Astrocyte of the cerebellum (primary cell): ENCODE results near the gene C12orf57.
"Not testable (repeated sequence)": the region's sequence is repeated elsewhere in the genome, so short reads cannot be mapped to it uniquely, and the experiment has no call there.

Experiments
- DNase-seq: peaks from one replicate; pipeline ENCODE4 v3.0.0-alpha.2; 2011; ENCODE audit warnings: low read depth
- H3K4me3 ChIP-seq: 2 replicates; pipeline ENCODE4 v1.5.1; 2011; ENCODE audit warnings: mild to moderate bottlenecking, low read depth, low read length, moderate library complexity
- CTCF ChIP-seq: IDR thresholded peaks from 2 replicates; pipeline ENCODE4 v1.5.1; 2012; ENCODE audit warnings: low read length, low read depth, moderate library complexity, mild to moderate bottlenecking; ENCODE audit errors: missing control alignments
- in situ Hi-C: cut with HindIII; loops from 2 replicates; pipeline ENCODE4 v1.10.0; 2017; ENCODE audit warnings: low sequenced_read_pairs

C12orf57 gene

DNA sequence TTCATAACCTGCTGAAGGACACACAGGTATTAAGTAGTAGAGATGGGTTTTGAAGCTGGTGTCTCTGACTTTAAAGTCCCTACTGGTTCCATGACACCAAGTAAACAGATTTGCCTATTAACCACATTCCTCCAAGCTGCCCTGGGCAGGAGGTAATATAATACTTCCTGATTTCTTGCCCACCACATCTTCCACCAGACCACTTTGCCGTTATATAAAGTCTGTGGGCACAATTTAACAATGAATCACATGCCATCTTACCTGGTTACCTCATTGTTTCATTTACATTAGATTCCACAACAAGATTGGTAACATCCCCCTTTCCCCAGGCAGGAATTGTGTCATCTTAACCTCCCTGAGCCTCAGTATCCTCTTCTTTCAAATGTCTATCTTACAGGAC, 40.1 kb upstream of the C12orf57 start:
- no peak for DNase-seq
- no peak for TF ChIP-seq CTCF
- in situ Hi-C loops, result no loop called here
- H3K4me3 ChIP-seq, result no peak overlapping the region

GRCh38 chr12:6904280-6905276, 39.2 kb upstream of the C12orf57 start, which contains the start of gene LRRC23:
Gene LRRC23, plus strand, starts transcription at chr12:6904822. Its CDS starts 812 bp downstream, at chr12:6905634.
- peak; percentile 92 for DNase-seq
- in situ Hi-C loops, result no loop called here
- no peak for TF ChIP-seq CTCF
- peak within 1 kb of the TSS; percentile 58 for H3K4me3 ChIP-seq

- peak overlapping the region; percentile 58 for H3K4me3 ChIP-seq
- in situ Hi-C loops, result no loop called here
- TF ChIP-seq CTCF, result no peak
- no peak for DNase-seq
These were observed 38.3 kb upstream of the C12orf57 start for GRCh38 chr12:6905414-6906040.

GRCh38 chr12:6908141-6908540, 35.7 kb upstream of the C12orf57 start:
- DNase-seq, in situ Hi-C loops, H3K4me3 ChIP-seq: not testable (repeated sequence)

DNA sequence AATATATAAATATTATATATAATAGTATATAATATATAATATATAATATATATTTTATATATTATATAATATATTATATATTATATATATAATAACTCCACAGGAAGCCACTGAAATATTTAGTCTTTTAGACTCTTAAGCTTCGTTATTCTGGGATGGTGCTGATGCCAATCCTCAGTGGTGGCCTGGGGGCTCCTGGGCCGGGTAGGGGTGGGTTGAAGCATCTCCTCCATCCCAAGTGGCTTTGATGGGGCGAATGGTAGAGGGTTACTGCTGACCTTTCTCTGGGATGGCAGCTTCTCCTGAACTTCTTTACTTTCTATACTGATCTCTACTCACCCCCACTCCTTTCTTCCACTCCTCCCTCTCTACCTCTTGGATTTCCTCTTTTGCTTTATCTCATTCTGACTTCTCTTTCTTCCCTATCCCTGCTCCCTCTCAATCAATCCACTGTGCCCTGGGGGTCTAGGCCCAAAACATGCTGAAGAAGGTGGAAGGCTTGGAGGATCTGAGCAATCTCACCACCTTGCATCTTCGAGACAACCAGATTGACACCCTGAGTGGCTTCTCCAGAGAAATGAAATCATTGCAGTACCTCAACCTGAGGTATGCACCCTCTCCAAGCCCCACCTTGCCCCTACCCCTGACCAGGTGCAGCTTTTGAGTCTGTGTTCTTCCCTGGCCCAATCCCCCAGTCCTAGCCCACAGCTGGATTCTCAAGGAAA, 34.2 kb upstream of the C12orf57 start:
- in situ Hi-C loops, result no loop called here
- DNase-seq, result no peak
- TF ChIP-seq CTCF, result no peak
- H3K4me3 ChIP-seq, result no peak overlapping the region

- no peak for TF ChIP-seq CTCF
- in situ Hi-C loops, result no loop called here
- H3K4me3 ChIP-seq, result no peak overlapping the region
- no peak for DNase-seq
These were observed 31.5 kb upstream of the C12orf57 start for GRCh38 chr12:6912164-6912935.
